Embryonic facial prominence (tissue), 1 donor: ENCODE measurements around the gene TASP1.

Experiments used
- DNase-seq: peaks from one replicate; pipeline ENCODE4 v3.0.0-alpha.2; 2016; ENCODE audit errors: extremely low spot score

The TASP1 gene

GRCh38 chr20:13571662-13572061 lies 67.1 kb downstream of the TASP1 start:
- no peak for DNase-seq

GRCh38 chr20:13567663-13568062 lies 71.1 kb downstream of the TASP1 start:
- no peak for DNase-seq

- DNase-seq = no peak
Observed at GRCh38 chr20:13563854-13564253, 74.9 kb downstream of the TASP1 start.

GRCh38 chr20:13554706-13555105 lies 84.0 kb downstream of the TASP1 start:
- no peak for DNase-seq

GRCh38 chr20:13554076-13554475 lies 84.7 kb downstream of the TASP1 start:
- no peak for DNase-seq

- DNase-seq = no peak
Observed at GRCh38 chr20:13552061-13552460, 86.7 kb downstream of the TASP1 start.

- no peak for DNase-seq
Observed at GRCh38 chr20:13549451-13549850, 89.3 kb downstream of the TASP1 start.

- DNase-seq = no peak
Observed at GRCh38 chr20:13546497-13547131, 92.1 kb downstream of the TASP1 start.

- no peak for DNase-seq
Observed at GRCh38 chr20:13545790-13546189, 92.9 kb downstream of the TASP1 start.

GRCh38 chr20:13543783-13544182 lies 94.9 kb downstream of the TASP1 start:
- no peak for DNase-seq

- no peak for DNase-seq
Observed at GRCh38 chr20:13535627-13536026, 103.1 kb downstream of the TASP1 start.

GRCh38 chr20:13533946-13534345 lies 104.8 kb downstream of the TASP1 start:
- DNase-seq = no peak

GRCh38 chr20:13530146-13530545 lies 108.6 kb downstream of the TASP1 start:
- DNase-seq = no peak

GRCh38 chr20:13526551-13526950 lies 112.2 kb downstream of the TASP1 start:
- no peak for DNase-seq

GRCh38 chr20:13525225-13525940 lies 113.3 kb downstream of the TASP1 start:
- no peak for DNase-seq

GRCh38 chr20:13524339-13524738 lies 114.4 kb downstream of the TASP1 start:
- DNase-seq = no peak

- no peak for DNase-seq
Observed at GRCh38 chr20:13517831-13518230, 120.9 kb downstream of the TASP1 start.

- DNase-seq = no peak
Observed at GRCh38 chr20:13515796-13516558, 122.8 kb downstream of the TASP1 start.

- DNase-seq = no peak
Observed at GRCh38 chr20:13515291-13515690, 123.4 kb downstream of the TASP1 start.

GRCh38 chr20:13510837-13511488 lies 127.8 kb downstream of the TASP1 start:
- no peak for DNase-seq

GRCh38 chr20:13507646-13508045 lies 131.1 kb downstream of the TASP1 start:
- DNase-seq = no peak

- no peak for DNase-seq
Observed at GRCh38 chr20:13501500-13501899, 137.2 kb downstream of the TASP1 start.
